ENCODE results near the gene TSPAN11. TPM values are rescaled to one million over a fixed set of nuclear protein-coding genes. Genes with fewer than 3 reads are reported as not detected.

TSPAN11 gene
- total RNA-seq, 1 experiment from 2014 or later: 4.6 TPM

- ChIA-PET POLR2A (no interaction called here), CTCF (no interaction called here)
- TF ChIP-seq, protein P1, sequence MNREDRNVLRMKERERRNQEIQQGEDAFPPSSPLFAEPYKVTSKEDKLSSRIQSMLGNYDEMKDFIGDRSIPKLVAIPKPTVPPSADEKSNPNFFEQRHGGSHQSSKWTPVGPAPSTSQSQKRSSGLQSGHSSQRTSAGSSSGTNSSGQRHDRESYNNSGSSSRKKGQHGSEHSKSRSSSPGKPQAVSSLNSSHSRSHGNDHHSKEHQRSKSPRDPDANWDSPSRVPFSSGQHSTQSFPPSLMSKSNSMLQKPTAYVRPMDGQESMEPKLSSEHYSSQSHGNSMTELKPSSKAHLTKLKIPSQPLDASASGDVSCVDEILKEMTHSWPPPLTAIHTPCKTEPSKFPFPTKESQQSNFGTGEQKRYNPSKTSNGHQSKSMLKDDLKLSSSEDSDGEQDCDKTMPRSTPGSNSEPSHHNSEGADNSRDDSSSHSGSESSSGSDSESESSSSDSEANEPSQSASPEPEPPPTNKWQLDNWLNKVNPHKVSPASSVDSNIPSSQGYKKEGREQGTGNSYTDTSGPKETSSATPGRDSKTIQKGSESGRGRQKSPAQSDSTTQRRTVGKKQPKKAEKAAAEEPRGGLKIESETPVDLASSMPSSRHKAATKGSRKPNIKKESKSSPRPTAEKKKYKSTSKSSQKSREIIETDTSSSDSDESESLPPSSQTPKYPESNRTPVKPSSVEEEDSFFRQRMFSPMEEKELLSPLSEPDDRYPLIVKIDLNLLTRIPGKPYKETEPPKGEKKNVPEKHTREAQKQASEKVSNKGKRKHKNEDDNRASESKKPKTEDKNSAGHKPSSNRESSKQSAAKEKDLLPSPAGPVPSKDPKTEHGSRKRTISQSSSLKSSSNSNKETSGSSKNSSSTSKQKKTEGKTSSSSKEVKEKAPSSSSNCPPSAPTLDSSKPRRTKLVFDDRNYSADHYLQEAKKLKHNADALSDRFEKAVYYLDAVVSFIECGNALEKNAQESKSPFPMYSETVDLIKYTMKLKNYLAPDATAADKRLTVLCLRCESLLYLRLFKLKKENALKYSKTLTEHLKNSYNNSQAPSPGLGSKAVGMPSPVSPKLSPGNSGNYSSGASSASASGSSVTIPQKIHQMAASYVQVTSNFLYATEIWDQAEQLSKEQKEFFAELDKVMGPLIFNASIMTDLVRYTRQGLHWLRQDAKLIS (CRISPR knock-in tag; IDR thresholded peaks at IDR 0.05; ENCODE audit: borderline replicate concordance): no peak
- TF ChIP-seq JAZF1 (CRISPR knock-in tag; IDR thresholded peaks at IDR 0.05): no peak
- TF ChIP-seq, protein P2, sequence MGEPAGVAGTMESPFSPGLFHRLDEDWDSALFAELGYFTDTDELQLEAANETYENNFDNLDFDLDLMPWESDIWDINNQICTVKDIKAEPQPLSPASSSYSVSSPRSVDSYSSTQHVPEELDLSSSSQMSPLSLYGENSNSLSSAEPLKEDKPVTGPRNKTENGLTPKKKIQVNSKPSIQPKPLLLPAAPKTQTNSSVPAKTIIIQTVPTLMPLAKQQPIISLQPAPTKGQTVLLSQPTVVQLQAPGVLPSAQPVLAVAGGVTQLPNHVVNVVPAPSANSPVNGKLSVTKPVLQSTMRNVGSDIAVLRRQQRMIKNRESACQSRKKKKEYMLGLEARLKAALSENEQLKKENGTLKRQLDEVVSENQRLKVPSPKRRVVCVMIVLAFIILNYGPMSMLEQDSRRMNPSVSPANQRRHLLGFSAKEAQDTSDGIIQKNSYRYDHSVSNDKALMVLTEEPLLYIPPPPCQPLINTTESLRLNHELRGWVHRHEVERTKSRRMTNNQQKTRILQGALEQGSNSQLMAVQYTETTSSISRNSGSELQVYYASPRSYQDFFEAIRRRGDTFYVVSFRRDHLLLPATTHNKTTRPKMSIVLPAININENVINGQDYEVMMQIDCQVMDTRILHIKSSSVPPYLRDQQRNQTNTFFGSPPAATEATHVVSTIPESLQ (CRISPR knock-in tag; IDR thresholded peaks at IDR 0.05): no peak
- TF ChIP-seq ERG (CRISPR knock-in tag; IDR thresholded peaks at IDR 0.05): no peak
- TF ChIP-seq ELF4 (CRISPR knock-in tag; IDR thresholded peaks at IDR 0.05; ENCODE audit: low read depth): no peak
- TF ChIP-seq, protein P3, sequence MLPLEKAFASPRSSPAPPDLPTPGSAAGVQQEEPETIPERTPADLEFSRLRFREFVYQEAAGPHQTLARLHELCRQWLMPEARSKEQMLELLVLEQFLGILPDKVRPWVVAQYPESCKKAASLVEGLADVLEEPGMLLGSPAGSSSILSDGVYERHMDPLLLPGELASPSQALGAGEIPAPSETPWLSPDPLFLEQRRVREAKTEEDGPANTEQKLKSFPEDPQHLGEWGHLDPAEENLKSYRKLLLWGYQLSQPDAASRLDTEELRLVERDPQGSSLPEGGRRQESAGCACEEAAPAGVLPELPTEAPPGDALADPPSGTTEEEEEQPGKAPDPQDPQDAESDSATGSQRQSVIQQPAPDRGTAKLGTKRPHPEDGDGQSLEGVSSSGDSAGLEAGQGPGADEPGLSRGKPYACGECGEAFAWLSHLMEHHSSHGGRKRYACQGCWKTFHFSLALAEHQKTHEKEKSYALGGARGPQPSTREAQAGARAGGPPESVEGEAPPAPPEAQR (CRISPR knock-in tag; IDR thresholded peaks at IDR 0.05): no peak
- no peak for TF ChIP-seq ETV6 (CRISPR knock-in tag; IDR thresholded peaks at IDR 0.05)
- TF ChIP-seq NR2C2 (CRISPR knock-in tag; IDR thresholded peaks at IDR 0.05): no peak
- no peak for TF ChIP-seq TEAD1 (CRISPR knock-in tag; IDR thresholded peaks at IDR 0.05)
- TF ChIP-seq ZNF425 (CRISPR knock-in tag; conservative IDR thresholded peaks at IDR 0.05): no peak
- no peak for TF ChIP-seq RELA (CRISPR knock-in tag; IDR thresholded peaks at IDR 0.05; ENCODE audit: borderline replicate concordance)
- TF ChIP-seq FOXK1 (CRISPR knock-in tag; IDR thresholded peaks at IDR 0.05): no peak
- TF ChIP-seq, protein P4, sequence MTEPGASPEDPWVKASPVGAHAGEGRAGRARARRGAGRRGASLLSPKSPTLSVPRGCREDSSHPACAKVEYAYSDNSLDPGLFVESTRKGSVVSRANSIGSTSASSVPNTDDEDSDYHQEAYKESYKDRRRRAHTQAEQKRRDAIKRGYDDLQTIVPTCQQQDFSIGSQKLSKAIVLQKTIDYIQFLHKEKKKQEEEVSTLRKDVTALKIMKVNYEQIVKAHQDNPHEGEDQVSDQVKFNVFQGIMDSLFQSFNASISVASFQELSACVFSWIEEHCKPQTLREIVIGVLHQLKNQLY (CRISPR knock-in tag; IDR thresholded peaks at IDR 0.05): no peak
- TF ChIP-seq EMX1 (CRISPR knock-in tag; IDR thresholded peaks at IDR 0.05): no peak
- no peak for TF ChIP-seq GABPB1 (CRISPR knock-in tag; IDR thresholded peaks at IDR 0.05)
- TF ChIP-seq SMAD3 (CRISPR knock-in tag; IDR thresholded peaks at IDR 0.05; ENCODE audit: borderline replicate concordance): no peak
- H3K27me3 Mint-ChIP-seq (ENCODE audit: low read depth): no peaks in the 10 kb centered on the region
- no peak overlapping the region for H3K27ac Mint-ChIP-seq
- H3K9me3 Mint-ChIP-seq: no peaks in the 10 kb centered on the region
- no peak for DNase-seq (ENCODE audit: low spot score)
- peaks cover 12% of the 10 kb centered on the region for H3K4me1 Mint-ChIP-seq
- H3K36me3 Mint-ChIP-seq: no peaks in the 10 kb centered on the region
- no peak for ATAC-seq
- no peak overlapping the region for H3K4me3 Mint-ChIP-seq
Observed at GRCh38 chr12:30993766-30994165, 67.2 kb downstream of the TSPAN11 start.
